H1 (cell line): Measurements from ENCODE around the gene KDM6A. TPM values are rescaled to one million over a fixed set of nuclear protein-coding genes. Genes with fewer than 3 reads are reported as not detected.

ENCODE experiments used
- RAD21 ChIP-seq, 2 experiments: IDR thresholded peaks in 1 of 2; conservative IDR thresholded peaks in 1 of 2; 2 replicates each; pipeline ENCODE4 v1.6.1; 2011; ENCODE audit warnings: low read depth in 2 of 2, low read length in 2 of 2, improper control_type of control experiment in 1 of 2, inconsistent platforms in 1 of 2, mild to moderate bottlenecking in 1 of 2, moderate library complexity in 1 of 2
- RBBP5 ChIP-seq: IDR thresholded peaks from 2 replicates; pipeline ENCODE4 v1.7.1; 2012; ENCODE audit warnings: low read depth, mild to moderate bottlenecking, inconsistent platforms, low read length, moderate library complexity, borderline replicate concordance
- polyA plus RNA-seq, 7 experiments: library from polyadenylated mRNA; depleted of rRNA in 3 of 7; stranded (reverse) in 5 of 7; unstranded in 2 of 7; fragments of >200 nt in 5 of 7; fragments of 200-250 nt in 2 of 7; gene quantifications; 1 replicate in 5 of 7; 2 replicates in 1 of 7; 4 replicates in 1 of 7; pipeline versions ENCODE4 v1.2.1 to v1.2.3, GENCODE V29; 2011 to 2013; ENCODE audit warnings: missing spikeins in 2 of 7, mixed read lengths in 2 of 7
- total RNA-seq: library from RNA; stranded (reverse); fragmentation: NEBNext Ultra II Directional; extraction: Animal tissue kit (Norgen Biotek cat#: 25700); gene quantifications from 2 replicates; pipeline ENCODE4 v1.2.1, GENCODE V29; 2021

Gene KDM6A
- total and polyA plus RNA-seq, 2 of the 8 experiments (the other 6 are each of a cell fraction or from before 2014, with no cell fraction given) = 43.5 to 58.4 TPM

DNA sequence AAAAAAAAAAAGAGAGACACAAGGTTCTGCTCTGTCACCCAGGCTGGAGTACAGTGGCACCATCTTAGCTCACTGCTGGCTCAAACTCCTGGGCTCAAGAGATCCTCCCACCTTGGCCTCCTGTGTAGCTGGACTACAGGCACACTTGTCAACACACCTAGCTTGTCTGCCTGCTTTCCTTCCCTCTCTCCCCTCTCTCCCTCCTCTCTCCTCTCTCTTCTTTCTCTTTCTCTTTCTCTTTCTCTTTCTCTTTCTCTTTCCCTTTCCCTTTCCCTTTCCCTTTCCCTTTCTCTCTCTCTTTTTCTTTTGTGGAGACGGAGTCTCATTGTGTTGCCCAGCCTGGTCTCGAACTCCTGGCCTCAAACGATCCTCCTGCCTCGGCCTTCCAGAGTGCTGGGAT, 195.6 kb downstream of the KDM6A start (continued):
- no peak for TF ChIP-seq RBBP5
- TF ChIP-seq RAD21 (IDR thresholded peaks at IDR 0.05 in 1 of 2, conservative IDR thresholded peaks at IDR 0.05 in 1 of 2; ENCODE audit: low read depth in 2 of 2, low read length in 2 of 2) = no peak
